ENCODE measurements around the gene ATXN10.
"Not testable (repeated sequence)": the region's sequence is repeated elsewhere in the genome, so short reads cannot be mapped to it uniquely, and the experiment has no call there.

The ATXN10 gene

GRCh38 chr22:45709060-45709739 is 37.6 kb downstream of the ATXN10 start:
- peak; percentile 65 for DNase-seq (ENCODE audit: low read depth)

GRCh38 chr22:45709866-45710265 is 38.2 kb downstream of the ATXN10 start:
- DNase-seq (ENCODE audit: low read depth), result peak; percentile 52

GRCh38 chr22:45710469-45710868 is 38.8 kb downstream of the ATXN10 start:
- DNase-seq (ENCODE audit: low read depth), result no peak

- DNase-seq (ENCODE audit: low read depth), result not testable (repeated sequence)
Observed at GRCh38 chr22:45714390-45714789, 42.8 kb downstream of the ATXN10 start.

GRCh38 chr22:45717789-45718188 is 46.2 kb downstream of the ATXN10 start:
- peak; percentile 29 for DNase-seq (ENCODE audit: low read depth)

GRCh38 chr22:45718391-45718790 is 46.8 kb downstream of the ATXN10 start:
- DNase-seq (ENCODE audit: low read depth), result no peak

- no peak for DNase-seq (ENCODE audit: low read depth)
Observed at GRCh38 chr22:45720839-45721378, 49.3 kb downstream of the ATXN10 start.

- DNase-seq (ENCODE audit: low read depth), result no peak
Observed at GRCh38 chr22:45722006-45722405, 50.4 kb downstream of the ATXN10 start.

GRCh38 chr22:45726081-45726480 is 54.4 kb downstream of the ATXN10 start:
- no peak for DNase-seq (ENCODE audit: low read depth)

- DNase-seq (ENCODE audit: low read depth), result no peak
Observed at GRCh38 chr22:45731041-45731797, 59.6 kb downstream of the ATXN10 start.

- no peak for DNase-seq (ENCODE audit: low read depth)
Observed at GRCh38 chr22:45731798-45732495, 60.3 kb downstream of the ATXN10 start.

GRCh38 chr22:45735273-45735672 is 63.6 kb downstream of the ATXN10 start:
- DNase-seq (ENCODE audit: low read depth), result no peak

- DNase-seq (ENCODE audit: low read depth), result no peak
Observed at GRCh38 chr22:45738206-45738605, 66.6 kb downstream of the ATXN10 start.

GRCh38 chr22:45740236-45740635 is 68.6 kb downstream of the ATXN10 start:
- no peak for DNase-seq (ENCODE audit: low read depth)

GRCh38 chr22:45742866-45743450 is 71.3 kb downstream of the ATXN10 start:
- DNase-seq (ENCODE audit: low read depth), result peak; percentile 56

GRCh38 chr22:45743687-45744086 is 72.1 kb downstream of the ATXN10 start:
- no peak for DNase-seq (ENCODE audit: low read depth)

- DNase-seq (ENCODE audit: low read depth), result no peak
Observed at GRCh38 chr22:45744442-45744841, 72.8 kb downstream of the ATXN10 start.

- no peak for DNase-seq (ENCODE audit: low read depth)
Observed at GRCh38 chr22:45750626-45751025, 79.0 kb downstream of the ATXN10 start.

- DNase-seq (ENCODE audit: low read depth), result no peak
Observed at GRCh38 chr22:45752036-45752435, 80.4 kb downstream of the ATXN10 start.

- DNase-seq (ENCODE audit: low read depth), result no peak
Observed at GRCh38 chr22:45754822-45755221, 83.2 kb downstream of the ATXN10 start.

GRCh38 chr22:45756558-45756957 is 84.9 kb downstream of the ATXN10 start:
- no peak for DNase-seq (ENCODE audit: low read depth)

GRCh38 chr22:45757068-45757467 is 85.4 kb downstream of the ATXN10 start:
- DNase-seq (ENCODE audit: low read depth), result no peak
